Medulla oblongata (tissue), 1 donor: Measurements from ENCODE around the gene GCNT2.
A peak's percentile ranks its signal among the peaks of the same experiment; 100 is the strongest.
"Not testable (repeated sequence)": the region's sequence is repeated elsewhere in the genome, so short reads cannot be mapped to it uniquely, and the experiment has no call there.

Source experiments
- DNase-seq: peaks from one replicate; pipeline ENCODE4 v3.0.0-alpha.2; 2015; ENCODE audit errors: extremely low spot score

GCNT2 gene

DNA sequence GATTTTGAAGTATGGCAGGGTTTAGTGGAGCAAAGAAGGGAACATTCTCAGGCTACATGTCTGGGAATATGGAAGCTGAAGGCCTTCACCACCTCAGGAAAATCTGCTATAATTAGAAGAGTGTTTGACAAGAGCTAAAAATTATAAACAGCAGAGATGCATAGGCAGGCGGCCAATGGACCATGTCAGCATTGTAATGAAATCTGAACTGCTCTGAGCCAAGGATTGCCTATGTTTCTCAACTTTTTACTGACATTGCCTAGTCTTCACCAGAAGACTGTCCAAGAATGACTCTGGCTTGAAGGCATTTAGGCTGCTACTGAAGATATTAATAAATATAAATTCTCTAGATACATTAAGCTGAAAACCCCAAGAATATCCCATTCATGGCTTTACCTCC, 89.1 kb downstream of the GCNT2 start:
- no peak for DNase-seq

DNA sequence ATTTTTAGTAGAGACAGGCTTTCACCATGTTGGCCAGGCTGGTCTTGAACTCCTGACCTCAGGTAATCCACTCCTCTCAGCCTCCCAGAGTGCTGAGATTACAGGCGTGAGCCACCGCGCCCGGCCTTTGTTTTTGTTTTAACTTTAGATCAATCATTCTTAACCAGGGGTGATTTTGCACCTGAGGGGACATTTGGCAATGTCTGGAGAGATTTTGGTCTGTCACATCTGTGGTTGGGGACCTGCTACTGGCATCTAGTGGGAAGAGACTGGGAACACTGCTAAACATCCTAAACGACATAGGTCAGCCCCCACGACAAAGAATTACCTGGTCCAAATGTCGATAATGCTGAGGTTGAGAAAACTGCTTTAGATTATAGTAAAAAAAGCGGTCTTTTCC, 91.0 kb downstream of the GCNT2 start:
- DNase-seq: no peak

DNA sequence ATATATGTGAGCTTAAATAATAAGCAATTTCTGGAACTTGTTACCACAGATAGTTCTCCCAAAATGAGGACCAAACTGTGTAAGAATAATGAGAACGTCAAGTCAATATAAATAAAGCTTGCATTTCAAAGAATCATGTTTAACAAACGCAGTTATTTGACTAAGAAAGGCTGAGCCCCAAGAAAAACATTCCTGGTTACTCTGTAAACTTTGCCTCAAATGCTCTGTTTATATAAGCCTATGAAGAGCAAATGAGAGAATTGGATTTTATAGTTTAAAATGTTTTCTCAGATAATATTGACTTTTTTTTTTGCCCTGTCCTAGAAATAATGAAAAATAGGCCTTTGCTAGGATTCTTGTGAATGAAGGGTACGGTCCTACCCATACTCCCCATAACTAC, 91.9 kb downstream of the GCNT2 start:
- no peak for DNase-seq

DNA sequence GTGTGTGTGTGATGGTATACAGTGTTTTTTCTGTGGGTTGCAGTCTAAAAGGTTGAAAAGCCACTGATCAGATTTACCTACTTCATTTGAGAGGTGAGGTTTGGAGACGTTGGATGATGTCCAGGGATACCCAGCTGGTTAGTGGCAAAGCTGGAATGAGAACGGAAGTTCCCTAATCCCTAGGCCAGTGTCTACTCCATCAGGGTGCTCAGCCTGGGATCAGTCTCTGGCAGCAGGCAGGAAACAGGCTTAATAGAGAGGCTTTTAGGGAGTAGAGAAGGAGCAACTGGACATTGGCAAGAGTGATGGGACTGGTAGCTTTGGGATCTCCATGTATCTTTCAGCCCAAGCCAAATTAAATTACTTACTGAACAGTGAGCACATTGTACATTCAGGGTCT, 92.6 kb downstream of the GCNT2 start:
- no peak for DNase-seq

- DNase-seq: no peak
Measured at GRCh38 chr6:10615675-10616074, 94.5 kb downstream of the GCNT2 start.

DNA sequence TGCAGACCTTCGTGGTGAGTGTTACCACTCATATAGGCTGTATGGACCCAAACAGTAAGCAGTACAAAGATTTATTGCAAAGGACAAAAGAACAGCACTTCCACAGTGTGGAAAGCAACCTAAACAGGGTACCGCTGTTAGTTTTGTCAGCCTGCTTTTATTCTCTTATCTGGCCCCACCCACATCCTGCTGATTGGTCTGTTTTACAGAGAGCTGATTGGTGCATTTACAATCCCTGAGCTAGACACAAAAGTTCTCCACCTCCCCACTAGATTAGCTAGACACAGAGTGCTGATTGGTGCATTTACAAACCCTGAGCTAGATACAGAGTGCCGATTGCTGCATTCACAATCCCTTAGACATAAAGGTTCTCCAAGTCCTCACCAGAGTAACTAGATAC, 95.1 kb downstream of the GCNT2 start:
- not testable (repeated sequence) for DNase-seq

DNA sequence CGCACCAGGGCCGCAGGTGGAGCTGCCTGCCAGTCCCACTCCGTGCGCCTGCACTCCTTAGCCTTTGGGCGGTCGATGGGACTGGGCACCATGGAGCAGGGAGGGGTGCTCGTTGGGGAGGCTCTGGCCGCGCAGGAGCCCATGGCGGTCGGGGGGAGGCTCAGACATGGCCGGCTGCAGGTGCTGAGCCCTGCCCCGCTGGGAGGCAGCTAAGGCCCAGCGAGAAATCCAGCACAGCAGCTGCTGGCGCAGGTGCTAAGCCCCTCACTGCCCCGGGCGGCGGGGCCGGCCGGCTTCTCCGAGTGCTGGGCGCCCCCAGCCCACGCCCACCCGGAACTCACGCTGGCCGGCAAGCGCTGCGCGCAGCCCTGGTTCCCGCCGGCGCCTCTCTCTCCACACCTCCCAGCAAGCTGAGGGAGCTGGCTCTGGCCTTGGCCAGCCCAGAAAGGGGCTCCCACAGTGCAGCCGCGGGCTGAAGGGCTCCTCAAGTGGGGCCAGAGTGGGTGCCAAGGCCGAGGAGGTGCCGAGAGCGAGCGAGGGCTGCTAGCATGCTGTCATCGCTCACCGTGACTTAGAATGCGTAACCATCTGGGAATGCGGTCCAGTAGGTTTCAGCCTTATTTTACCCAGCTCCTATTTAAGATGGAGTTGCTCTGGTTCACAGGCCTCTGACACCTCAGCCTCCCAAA, 96.0 kb downstream of the GCNT2 start:
- DNase-seq: no peak

DNA sequence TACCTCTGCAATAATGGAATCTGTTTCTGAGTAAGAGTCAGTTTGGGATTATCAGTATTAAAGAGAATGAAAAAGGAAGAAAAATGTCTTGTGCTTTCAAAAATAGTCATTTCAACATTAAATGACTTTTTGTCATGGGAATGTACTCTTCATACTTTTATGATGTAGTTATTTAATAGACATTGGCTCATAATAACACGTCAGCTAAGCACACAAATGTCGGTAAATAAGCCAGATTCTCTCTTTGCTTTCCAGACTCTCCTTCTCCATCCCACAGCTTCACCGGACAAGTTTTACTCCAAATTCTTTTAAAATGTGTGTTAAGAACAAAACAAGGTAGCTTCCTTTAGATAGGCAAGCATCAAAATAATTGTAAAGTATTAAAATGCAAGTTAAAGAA, 97.3 kb downstream of the GCNT2 start:
- no peak for DNase-seq

DNA sequence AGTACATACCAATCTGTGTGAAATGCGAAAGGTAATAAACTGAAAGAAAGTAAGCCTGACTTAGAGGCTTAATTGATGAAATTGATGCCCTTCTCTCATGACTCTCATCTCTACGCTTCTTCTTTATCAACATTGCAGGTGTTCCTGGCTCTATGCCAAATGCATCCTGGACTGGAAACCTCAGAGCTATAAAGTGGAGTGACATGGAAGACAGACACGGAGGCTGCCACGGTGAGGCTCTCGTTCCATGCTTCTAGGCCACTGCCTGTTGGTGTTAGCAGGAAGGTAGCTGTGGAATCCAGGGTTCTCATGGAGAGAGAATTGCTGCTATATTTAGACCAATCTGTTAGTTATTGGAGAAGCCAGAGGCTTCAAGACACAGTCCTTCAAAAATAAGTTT, 100.1 kb downstream of the GCNT2 start:
- no peak for DNase-seq

GRCh38 chr6:10621847-10622246, 100.7 kb downstream of the GCNT2 start:
- DNase-seq: no peak

GRCh38 chr6:10624836-10625235, 103.7 kb downstream of the GCNT2 start:
- no peak for DNase-seq

GRCh38 chr6:10626154-10626741, 105.1 kb downstream of the GCNT2 start:
- DNase-seq: no peak

GRCh38 chr6:10627800-10628199, 106.6 kb downstream of the GCNT2 start:
- no peak for DNase-seq

- no peak for DNase-seq
Measured at GRCh38 chr6:10630178-10630577, 109.0 kb downstream of the GCNT2 start.

DNA sequence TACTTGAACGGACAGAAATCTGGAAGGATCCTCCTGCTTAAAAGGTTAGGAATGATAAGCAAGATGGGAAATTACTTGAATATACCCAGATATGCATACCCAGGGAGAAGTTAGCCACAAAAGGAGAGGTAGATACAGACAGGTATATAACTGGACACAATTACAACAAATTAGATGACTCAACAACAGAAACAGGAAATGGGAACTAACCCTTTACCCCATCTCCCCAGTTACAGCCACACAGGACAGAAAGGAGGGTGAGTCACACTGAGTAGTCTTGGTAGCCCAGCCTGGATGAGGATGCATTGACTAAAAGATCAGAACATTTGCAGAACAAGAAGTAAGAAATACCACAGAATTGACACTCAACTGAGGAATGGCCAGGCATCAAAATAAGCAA, 112.1 kb downstream of the GCNT2 start:
- no peak for DNase-seq

DNA sequence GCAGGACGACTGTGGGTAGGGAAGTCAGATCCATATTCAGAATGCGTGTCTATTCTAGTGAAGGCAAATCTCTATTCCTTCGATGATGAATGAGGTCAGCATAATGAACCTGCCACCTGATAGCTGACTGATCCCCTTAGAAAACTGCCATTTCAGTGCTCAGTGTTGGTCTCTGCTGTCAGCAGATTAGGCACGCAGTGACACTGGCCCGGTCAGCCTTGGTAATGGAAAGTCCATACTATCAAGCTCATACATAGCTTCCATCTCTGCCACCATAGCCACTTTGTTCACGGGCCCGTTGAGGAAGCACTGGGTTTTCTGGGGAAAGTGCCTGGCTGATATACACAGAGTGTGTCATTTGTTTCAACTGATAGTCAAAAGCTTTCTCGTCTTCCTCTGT, 119.3 kb downstream of the GCNT2 start:
- DNase-seq: no peak

GRCh38 chr6:10641528-10641927, 120.4 kb downstream of the GCNT2 start:
- no peak for DNase-seq

GRCh38 chr6:10643201-10643651, 122.1 kb downstream of the GCNT2 start:
- DNase-seq: peak; percentile 29

DNA sequence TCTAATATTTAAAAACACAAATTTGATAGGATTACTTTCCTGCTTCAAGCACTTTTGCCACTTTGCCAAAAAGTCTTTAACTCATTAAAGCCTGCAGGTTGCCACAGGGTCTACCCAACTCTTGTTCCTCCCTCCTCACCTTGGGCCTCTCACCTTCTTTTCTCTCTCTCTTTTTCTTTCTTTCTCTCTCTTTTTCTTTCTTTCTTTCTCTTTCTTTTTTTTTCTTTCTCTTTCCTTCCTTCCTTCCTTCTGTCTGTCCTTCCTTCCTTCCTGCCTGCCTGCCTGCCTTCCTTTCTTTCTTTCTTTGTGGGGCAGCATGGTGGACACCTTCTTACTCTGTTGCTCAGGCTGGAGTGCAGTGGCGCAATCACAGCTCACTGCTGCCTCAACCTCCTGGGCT, 123.1 kb downstream of the GCNT2 start:
- no peak for DNase-seq

DNA sequence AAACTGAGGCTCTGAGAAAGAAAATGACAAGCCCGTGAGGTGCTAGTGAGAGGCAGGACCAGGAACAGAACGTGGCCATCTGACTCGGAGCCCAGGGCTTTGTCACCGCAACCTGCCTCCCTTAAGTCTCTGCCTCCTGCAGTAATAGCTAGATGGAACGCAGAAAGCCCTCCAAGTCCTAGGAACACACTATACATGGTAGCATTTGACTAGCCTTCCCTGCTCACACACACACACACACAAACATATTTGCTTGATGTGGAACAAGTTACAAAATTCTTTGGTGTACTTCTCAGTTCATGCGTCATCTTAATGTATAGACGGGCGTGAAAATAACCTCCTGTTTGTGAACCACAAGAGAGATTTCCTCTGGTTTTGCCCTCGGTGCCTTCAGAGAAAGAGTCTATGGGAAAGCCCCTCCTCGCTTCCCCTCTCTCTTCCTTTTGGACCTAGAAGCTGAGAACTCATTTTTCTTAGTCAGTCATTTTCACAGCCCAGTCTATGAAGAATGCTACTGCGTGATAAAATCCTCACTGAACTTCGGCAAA, 134.4 kb downstream of the GCNT2 start:
- DNase-seq: no peak

DNA sequence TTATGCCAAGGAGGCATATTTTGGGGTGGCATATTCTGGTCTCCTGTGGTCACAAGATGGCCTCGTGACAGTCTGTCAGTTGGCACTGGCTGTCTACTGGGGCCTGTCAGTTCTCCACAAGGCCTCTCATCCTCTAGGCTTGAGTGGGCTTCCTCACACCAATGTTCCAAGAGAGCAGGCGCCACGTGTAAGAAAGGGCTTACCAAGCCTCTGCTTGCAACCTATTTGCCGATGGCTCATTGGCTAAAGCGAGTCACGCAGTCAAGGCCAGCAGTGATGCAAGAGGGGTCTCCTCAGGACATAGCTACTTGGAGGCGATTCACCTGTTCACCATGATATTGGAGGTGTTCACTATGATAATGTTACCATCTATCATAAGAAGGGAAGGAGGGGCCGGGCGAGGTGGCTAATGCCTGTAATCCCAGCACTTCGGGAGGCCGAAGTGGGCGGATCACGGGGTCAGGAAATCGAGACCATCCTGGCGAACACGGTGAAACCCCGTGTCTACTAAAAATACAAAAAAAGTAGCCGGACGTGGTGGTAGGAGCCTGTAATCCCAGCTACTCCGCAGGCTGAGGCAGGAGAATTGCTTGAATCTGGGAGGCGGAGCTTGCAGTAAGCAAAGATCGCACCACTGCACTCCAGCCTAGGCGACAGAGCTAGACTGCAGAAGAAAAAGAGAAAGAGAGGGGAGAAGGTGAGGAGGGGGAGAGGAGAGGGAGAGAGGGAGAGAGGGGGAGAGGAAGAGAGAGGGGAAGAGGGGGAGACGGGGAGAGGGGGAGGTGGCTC, 138.0 kb downstream of the GCNT2 start:
- no peak for DNase-seq

GRCh38 chr6:10659699-10660348, 138.7 kb downstream of the GCNT2 start:
- DNase-seq: no peak
